Activated T-cell treated with anti-CD3 and anti-CD28 coated beads, Interleukin-2, amount 50 U/mL, for 48 hours (primary cell): ENCODE results near the gene CD164L2.
"Not testable (repeated sequence)": the region's sequence is repeated elsewhere in the genome, so short reads cannot be mapped to it uniquely, and the experiment has no call there.

Experiments
- DNase-seq, 2 experiments: peaks; one replicate each; pipeline ENCODE4 v3.0.0-alpha.2; 2020

CD164L2 gene

GRCh38 chr1:27383039-27383605 lies at the start of gene CD164L2:
Gene CD164L2 (minus strand): TSS chr1:27383333. CDS start chr1:27383239, 94 bp downstream.
- peak; percentile 63 to 67 for DNase-seq

- not testable (repeated sequence) for DNase-seq
Measured at GRCh38 chr1:27432725-27433124, 49.6 kb upstream of the CD164L2 start.

DNA sequence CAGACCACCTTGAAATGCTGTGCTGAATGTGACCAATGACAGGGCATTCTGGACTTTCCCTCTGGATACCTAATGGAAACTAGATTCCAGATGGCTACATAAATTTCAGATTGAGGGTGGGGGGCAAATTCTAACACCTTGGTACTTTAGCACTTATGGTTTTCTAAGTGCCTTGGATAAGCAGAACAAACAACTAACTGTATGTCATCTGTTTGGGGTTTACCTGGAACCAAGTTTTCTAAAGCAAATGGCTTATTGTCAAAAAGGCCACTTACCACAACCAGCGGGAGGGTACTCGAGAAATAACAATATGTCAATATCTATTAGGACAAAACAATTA lies 48.4 kb upstream of the CD164L2 start:
- no peak for DNase-seq

DNA sequence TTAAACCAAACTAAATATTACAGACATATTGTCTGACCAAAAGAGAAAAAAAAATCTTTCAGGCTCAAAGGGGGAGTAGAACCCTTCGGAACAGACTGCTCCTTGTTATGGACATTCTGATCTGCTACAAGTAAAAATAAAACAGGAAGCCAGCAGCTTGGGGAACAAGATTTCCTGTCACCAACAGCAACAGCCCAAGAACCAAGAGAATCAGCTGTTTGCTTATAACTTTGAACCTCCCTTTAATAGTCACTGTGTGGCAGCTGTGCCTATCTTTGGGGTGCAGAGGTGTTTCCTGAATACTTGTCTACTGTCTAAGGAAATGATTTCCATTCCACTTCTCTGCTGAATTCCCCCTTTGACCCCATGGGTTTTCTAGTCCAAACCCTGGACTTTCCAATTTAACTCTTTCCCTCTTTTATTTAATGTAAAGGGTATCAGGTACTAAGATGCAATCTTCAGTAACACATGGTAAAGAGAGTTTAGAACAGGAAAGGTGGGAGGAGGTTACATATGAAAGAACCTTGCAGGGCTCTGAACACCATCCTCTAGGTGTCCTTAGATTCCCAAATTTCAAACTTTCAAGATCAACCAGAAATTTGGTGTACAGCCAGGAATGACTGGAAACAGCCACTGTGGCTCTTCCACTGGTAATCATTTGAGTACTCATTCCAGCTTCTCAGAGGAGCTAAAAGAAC lies 47.9 kb upstream of the CD164L2 start:
- no peak for DNase-seq

DNA sequence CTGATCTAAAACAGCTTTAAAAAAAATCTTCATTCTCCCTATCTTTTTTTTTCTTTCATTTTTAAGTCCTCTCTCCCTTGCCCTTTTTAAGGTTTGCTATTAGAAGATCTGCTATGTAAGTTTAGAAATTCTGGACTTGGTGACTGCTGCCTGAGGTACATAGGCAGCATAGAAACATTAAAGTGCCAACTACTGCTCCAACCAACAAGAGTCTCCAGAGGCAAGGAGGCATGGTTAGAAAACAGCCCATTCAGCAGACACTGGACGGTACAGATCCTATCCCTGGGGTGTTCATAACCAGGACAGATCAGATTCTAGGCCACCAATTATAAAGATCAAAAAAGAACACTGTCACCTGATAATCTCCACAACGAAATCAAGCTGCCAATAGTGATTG lies 45.9 kb upstream of the CD164L2 start:
- DNase-seq: no peak

DNA sequence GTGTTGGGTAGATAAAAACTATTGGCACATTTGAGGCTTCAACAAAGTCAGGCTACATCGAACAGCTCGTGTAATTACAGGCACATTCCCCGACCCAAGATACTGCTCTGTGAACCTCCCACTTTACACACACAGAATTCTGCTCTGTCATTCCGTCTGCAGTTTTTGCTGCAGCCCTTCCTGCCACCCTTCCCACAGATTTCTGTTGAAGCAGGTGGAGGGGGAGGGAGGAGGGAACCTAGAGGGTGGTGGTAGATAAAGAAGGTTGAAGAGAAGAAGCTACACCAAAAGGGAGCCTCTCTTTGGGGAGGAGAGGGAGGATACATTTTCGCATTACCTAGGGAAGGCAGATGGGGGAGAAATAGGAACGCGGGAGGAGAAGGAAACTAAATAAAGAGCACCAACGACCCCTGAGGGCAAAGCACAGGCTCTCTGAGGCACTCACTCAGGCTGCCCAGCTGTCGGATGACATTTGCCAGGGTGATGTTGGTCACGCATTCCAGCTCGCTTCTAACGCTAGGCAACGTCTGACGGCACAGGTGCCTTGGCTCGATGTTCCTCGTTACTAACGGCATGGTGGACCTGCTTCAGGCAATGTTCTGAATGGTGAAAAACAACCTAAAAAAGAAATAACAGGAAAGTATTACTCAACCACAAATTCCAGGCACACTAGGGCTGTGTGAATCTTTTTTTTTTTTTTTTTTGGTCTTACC lies 45.3 kb upstream of the CD164L2 start:
- DNase-seq: peak; percentile 45 to 47

- no peak for DNase-seq
Measured at GRCh38 chr1:27427816-27428315, 44.7 kb upstream of the CD164L2 start.

- DNase-seq: no peak
Measured at GRCh38 chr1:27427329-27427728, 44.2 kb upstream of the CD164L2 start.

DNA sequence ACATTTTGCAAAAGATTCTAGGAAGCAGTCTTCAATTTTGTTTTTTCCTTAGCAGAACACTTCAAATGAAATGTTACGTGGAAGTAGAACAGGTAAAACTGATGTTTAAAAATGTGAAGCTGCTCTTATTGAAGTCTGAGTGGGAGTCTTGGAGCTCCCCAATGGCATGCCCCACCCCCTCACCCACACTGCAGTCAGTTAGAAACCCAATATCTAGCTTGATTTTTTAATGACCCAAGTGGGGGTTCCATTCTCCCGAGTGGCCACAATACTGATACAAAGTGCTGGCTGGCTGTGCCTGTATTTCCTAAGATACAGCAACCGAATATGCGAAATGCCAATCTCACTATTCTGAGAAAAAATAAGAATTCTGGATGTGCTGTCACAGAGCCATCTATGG lies 40.6 kb upstream of the CD164L2 start:
- no peak for DNase-seq

DNA sequence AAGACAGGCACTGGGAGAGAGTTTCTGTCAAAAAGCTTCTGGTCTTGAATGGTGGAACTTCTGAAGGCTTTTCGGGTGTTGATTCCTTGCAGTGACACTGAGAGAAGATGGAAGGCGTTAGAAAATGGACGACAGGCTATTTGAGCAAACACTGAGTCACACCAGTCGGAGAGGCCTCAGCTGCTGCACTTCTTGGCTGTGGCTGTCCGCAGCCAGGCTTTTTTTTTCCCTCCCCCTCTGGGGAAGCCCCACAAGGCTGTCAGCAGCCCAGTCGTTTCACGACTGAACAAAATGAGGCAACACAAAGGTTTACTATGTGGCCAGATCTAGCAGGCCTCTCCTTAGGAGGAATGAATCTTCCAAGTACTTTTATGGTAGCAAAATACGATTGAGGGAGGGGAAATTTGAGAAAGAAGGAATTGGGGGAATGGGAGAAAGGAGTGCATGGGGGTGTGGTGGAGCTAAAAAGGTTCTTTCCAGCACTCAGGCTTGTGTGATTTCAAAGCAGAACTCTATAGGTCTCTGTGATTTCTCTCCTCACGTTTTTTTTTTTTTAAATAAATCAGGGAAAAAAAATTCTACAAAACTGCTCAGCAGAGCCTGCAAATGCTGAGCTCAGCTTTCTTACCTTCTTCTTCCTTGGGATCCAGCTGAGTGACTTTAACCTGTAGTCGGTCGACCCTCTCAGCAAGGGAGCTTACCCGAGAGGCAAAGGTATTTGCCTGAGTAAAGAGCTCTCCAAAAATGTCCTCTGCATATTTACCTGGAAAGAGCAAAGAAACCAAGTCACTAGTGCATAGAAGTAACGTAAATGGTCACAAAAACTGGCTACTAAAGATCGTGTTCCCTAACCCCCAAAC lies 35.4 kb upstream of the CD164L2 start:
- peak; percentile 69 to 75 for DNase-seq

- DNase-seq: no peak
Measured at GRCh38 chr1:27417713-27418112, 34.6 kb upstream of the CD164L2 start.

- peak; percentile 58 to 65 for DNase-seq
Measured at GRCh38 chr1:27416387-27417111, 33.4 kb upstream of the CD164L2 start.

- DNase-seq: no peak
Measured at GRCh38 chr1:27414091-27414490, 31.0 kb upstream of the CD164L2 start.

- no peak for DNase-seq
Measured at GRCh38 chr1:27413004-27413403, 29.9 kb upstream of the CD164L2 start.

DNA sequence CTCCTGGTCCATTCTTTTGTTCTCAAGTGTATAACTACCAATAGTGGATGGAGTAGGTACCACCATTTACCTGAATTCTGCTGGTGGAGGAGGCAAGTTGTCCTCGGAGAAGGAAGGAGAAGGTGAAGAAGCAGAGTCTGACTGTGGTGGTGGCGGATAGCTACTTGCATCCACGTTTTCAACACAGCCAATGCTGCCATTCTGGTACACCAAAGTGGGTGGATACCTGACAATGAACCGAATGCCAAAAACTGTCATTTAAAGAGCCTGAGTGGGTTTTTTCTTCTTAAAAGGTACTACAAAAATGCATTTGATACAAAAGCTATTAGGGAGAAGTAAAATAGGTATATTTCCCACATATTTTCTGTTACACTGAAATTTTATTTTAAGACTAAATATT lies 29.4 kb upstream of the CD164L2 start:
- DNase-seq: no peak

DNA sequence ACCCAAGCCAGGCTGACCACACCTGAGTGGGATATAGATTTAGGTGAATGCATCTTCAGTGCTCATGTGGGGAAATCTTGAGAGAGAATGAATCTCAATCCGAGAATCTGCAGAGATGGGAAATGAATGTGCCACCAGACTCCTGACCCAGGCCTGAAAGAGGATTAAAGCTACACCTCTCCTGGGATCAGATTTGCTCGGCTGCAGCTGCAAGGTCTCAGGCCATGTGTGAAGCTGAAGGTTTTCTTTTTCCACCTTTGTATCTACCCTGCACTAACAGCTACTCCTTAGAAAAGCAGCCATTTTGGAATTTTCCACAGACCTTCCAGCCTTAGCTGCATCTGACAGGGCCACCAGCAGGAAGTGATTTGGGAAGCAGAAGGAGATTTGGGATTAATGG lies 27.6 kb upstream of the CD164L2 start:
- DNase-seq: no peak

GRCh38 chr1:27409669-27410068 lies 26.5 kb upstream of the CD164L2 start:
- no peak for DNase-seq

- DNase-seq: no peak
Measured at GRCh38 chr1:27408151-27408550, 25.0 kb upstream of the CD164L2 start.

GRCh38 chr1:27406791-27407190 lies 23.7 kb upstream of the CD164L2 start:
- not testable (repeated sequence) for DNase-seq

DNA sequence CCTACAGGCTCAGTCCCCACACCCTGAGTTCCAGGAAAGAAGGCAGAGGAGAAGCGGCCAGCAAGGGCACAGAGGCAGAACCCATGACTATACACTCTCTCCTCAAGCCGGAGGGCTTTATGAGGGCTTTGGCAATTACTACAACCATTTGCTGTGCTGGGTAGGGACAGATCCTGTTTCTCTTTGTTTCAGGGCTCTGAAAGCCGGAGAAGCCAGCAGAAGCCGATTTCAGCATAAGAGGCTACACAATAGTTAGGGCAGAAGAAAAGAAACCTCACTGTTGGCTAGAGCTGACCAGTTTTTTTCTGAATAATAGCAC lies 23.2 kb upstream of the CD164L2 start:
- no peak for DNase-seq

DNA sequence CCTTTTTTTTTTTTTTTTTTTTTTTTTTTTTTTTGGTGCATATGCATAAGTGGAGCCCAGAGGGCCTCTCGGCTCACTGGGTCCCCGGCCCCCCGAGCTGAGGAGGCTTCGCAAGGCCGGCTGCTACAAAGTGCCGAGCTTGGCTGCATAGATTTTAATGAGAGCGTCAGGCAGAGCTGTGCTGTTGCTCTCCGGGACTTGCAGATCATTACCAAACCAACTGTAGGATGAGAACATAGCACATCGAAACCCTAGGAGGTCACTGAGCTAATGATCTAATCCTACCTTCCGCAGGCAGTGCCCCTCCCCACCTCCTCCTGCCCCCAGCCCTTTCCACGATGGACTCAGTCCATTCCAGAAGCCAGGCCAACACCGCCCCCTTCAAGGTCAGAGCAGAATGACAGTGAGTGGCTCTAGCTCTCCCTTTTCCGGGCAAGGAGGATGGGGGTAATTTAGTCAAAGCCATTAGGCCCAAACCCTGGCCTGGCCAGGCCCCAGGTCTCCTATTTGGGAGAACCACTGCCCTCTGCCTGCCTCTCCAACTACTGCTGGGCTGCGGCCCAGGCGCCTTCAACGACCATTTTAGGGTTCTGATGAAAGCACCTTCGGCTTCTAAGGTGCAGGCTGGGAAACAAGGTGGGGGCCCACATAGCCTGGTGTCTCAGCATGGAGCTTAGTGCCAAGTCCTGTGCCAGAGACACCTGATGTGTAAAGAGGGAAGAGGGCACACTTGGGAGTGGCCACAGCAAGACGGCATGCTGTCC lies 22.6 kb upstream of the CD164L2 start:
- DNase-seq: not testable (repeated sequence)

DNA sequence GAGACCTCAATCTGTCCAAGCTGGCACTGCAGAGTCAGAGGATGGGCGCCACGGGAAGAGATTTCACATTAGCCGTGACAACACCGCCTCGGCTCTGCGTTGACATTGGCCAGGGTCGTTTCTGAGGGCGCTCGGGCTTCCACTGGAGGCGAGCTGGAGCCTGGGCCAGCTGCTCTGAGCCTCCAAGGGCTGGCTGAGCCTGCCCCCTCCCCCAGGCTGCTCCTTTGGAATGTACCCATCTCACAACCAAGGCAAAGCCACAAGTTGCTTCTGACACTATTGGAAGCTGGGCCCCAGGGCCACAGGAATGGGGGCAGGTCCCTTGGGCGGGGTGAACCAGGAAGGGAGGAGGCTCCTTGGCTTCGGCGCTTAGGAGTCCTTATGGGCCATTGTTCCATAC lies 21.9 kb upstream of the CD164L2 start:
- DNase-seq: no peak
